Measurements from ENCODE around the gene SLC39A3.

SLC39A3 gene

DNA sequence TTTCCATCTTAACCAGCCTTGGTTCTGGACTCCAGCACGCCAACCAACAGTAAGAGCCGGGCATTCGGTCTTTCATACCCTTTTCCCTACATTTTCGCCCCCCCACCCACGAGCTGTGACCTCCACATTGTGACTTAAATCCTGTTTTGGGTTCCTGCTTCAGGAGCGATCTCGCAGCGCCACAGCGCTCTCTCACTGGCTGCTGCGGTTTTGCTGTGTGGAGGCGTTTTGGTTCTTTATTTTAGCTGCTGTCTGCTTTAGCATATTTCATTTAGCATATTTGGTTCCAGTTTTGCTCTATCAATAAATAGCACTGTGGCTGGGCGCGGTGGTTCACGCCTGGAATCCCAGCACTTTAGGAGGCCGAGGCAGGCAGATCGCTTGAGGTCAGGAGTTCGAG lies 19.5 kb upstream of the SLC39A3 start:
- Histone ChIP-seq H3K36me3 (ENCODE audit: control insufficient read depth, low read length) (peaks cover 82% of the 10 kb centered on the region), H3F3A (ENCODE audit: control insufficient read depth, insufficient read depth) (no peaks in the 10 kb centered on the region), H3K4me1 (ENCODE audit: control insufficient read depth, low read length) (no peaks in the 10 kb centered on the region), H3K79me2 (ENCODE audit: control insufficient read depth, low read length) (no peaks in the 10 kb centered on the region), H3K9me2 (replicated peaks; ENCODE audit: control insufficient read depth, low read length) (no peaks in the 10 kb centered on the region), H3K4me3 (ENCODE audit: low read length) (no peak overlapping the region), H3K27ac (ENCODE audit: low read depth, low read length) (no peak overlapping the region), H3K27me3 (ENCODE audit: control insufficient read depth, low read length) (no peaks in the 10 kb centered on the region), H3K4me2 (ENCODE audit: low read length) (no peak overlapping the region), H3K9me3 (ENCODE audit: control insufficient read depth, insufficient read depth, low read length) (no peaks in the 10 kb centered on the region), H4K20me1 (ENCODE audit: control insufficient read depth, insufficient read depth, low read depth, low read length) (no peaks in the 10 kb centered on the region)
- no peak for TF ChIP-seq EZH2phosphoT487 (IDR thresholded peaks at IDR 0.05; ENCODE audit: borderline replicate concordance, low read length)
- TF ChIP-seq, protein P1, sequence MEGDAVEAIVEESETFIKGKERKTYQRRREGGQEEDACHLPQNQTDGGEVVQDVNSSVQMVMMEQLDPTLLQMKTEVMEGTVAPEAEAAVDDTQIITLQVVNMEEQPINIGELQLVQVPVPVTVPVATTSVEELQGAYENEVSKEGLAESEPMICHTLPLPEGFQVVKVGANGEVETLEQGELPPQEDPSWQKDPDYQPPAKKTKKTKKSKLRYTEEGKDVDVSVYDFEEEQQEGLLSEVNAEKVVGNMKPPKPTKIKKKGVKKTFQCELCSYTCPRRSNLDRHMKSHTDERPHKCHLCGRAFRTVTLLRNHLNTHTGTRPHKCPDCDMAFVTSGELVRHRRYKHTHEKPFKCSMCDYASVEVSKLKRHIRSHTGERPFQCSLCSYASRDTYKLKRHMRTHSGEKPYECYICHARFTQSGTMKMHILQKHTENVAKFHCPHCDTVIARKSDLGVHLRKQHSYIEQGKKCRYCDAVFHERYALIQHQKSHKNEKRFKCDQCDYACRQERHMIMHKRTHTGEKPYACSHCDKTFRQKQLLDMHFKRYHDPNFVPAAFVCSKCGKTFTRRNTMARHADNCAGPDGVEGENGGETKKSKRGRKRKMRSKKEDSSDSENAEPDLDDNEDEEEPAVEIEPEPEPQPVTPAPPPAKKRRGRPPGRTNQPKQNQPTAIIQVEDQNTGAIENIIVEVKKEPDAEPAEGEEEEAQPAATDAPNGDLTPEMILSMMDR (IDR thresholded peaks at IDR 0.05; ENCODE audit: low read depth, low read length, poor library complexity, severe bottlenecking) = no peak

DNA sequence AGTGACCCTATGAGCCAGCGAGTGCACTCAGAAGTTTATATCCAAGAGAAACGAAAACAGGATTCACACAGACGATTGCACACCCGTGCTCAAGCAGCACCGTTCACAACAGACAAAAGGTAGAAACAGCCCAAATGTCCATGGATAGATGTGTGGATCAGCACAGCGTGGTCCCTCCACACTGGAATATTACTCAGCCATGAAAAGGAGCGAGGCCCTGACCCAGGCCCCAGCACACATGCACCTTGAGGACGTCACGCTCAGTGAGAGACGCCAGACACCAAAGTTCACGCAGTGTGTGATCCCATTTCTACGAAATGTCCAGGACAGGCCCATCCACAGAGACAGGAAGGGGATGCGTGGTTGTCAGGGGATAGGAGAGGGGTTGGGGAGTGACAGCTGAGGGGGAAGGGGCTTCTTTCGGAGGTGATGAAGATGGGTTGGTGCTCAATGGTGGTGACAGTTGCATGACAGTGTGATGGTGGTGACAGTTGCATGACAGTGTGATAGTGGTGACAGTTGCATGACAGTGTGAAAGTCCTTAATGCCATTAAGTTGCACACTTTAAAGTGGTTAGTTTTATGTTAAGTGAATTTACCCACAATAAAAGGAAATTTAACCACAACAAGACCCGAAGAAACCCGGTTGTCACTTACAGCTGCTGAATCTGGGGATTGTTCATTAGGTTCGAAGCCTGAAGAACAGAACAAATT lies 18.9 kb upstream of the SLC39A3 start:
- TF ChIP-seq, protein P1 (IDR thresholded peaks at IDR 0.05; ENCODE audit: low read depth, low read length, poor library complexity, severe bottlenecking) = no peak
- no peak for TF ChIP-seq EZH2phosphoT487 (IDR thresholded peaks at IDR 0.05; ENCODE audit: borderline replicate concordance, low read length)
- Histone ChIP-seq H3F3A (ENCODE audit: control insufficient read depth, insufficient read depth) (no peaks in the 10 kb centered on the region), H3K9me2 (replicated peaks; ENCODE audit: control insufficient read depth, low read length) (no peaks in the 10 kb centered on the region), H3K4me3 (ENCODE audit: low read length) (no peak overlapping the region), H3K4me2 (ENCODE audit: low read length) (no peak overlapping the region), H3K27ac (ENCODE audit: low read depth, low read length) (no peak overlapping the region), H3K9me3 (ENCODE audit: control insufficient read depth, insufficient read depth, low read length) (no peaks in the 10 kb centered on the region), H3K36me3 (ENCODE audit: control insufficient read depth, low read length) (peaks cover 82% of the 10 kb centered on the region), H3K27me3 (ENCODE audit: control insufficient read depth, low read length) (no peaks in the 10 kb centered on the region), H3K79me2 (ENCODE audit: control insufficient read depth, low read length) (no peaks in the 10 kb centered on the region), H4K20me1 (ENCODE audit: control insufficient read depth, insufficient read depth, low read depth, low read length) (no peaks in the 10 kb centered on the region), H3K4me1 (ENCODE audit: control insufficient read depth, low read length) (no peaks in the 10 kb centered on the region)

DNA sequence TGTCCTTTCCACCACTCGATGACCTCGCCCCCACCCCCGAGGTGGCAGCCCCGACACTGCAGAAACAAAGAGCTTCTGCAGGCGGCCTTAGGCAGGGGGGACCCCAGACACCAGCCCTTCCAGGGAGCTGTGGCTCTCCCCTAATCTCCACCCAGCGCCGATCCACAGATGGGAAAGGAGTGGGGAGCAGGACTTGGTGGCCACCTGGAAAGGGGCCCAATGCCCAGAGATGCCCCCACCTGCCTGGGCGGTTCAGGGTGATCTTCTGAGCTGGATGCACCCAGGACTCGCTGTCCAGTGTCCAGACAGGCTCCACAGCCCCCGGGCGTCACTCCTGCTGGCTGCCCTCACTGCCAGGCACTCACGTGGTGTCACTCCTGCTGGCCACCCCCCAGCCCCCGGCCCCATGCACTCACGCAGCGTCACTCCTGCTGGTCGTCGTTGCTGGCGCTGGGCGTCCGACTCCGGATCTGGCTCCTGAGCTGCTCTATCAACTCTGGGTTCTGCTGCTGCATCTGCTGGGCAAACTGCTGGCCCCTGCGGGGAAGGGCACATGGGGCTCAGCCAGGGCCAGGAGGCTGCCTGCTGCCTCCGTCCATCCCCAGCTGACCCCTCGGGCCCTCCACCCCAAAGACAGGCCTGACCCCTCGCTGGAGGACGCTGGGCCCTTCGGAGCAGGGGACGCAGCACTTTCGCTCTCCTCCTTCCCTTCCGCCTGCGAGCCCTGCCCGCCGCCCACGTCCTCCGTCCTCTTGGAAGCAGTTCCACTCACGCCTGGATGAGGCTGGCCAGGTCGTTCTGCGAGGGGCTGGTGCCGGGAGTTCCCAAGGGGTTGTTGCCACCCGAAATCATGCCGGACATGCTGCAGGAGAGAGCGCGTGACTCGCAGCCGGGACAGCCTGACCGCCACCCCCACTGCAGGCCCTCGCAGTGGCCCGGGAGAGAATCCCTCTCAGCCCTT lies 17.4 kb upstream of the SLC39A3 start:
- Histone ChIP-seq H3K4me2 (ENCODE audit: low read length) (no peak overlapping the region), H3K36me3 (ENCODE audit: control insufficient read depth, low read length) (peaks cover 66% of the 10 kb centered on the region)
- no peak for TF ChIP-seq EZH2phosphoT487 (IDR thresholded peaks at IDR 0.05; ENCODE audit: borderline replicate concordance, low read length)
- TF ChIP-seq, protein P1 (IDR thresholded peaks at IDR 0.05; ENCODE audit: low read depth, low read length, poor library complexity, severe bottlenecking) = no peak

More for the DNA sequence above, 17.4 kb upstream of the SLC39A3 start:
- Histone ChIP-seq H3K79me2 (ENCODE audit: control insufficient read depth, low read length) (no peaks in the 10 kb centered on the region), H3K9me3 (ENCODE audit: control insufficient read depth, insufficient read depth, low read length) (no peaks in the 10 kb centered on the region), H3K9me2 (replicated peaks; ENCODE audit: control insufficient read depth, low read length) (no peaks in the 10 kb centered on the region), H4K20me1 (ENCODE audit: control insufficient read depth, insufficient read depth, low read depth, low read length) (no peaks in the 10 kb centered on the region), H3F3A (ENCODE audit: control insufficient read depth, insufficient read depth) (no peaks in the 10 kb centered on the region), H3K27me3 (ENCODE audit: control insufficient read depth, low read length) (no peaks in the 10 kb centered on the region), H3K4me3 (ENCODE audit: low read length) (no peak overlapping the region), H3K4me1 (ENCODE audit: control insufficient read depth, low read length) (no peaks in the 10 kb centered on the region), H3K27ac (ENCODE audit: low read depth, low read length) (no peak overlapping the region)

All from DOHH2 (cell line).